DOHH2 (cell line): ENCODE results near the gene ODF2.

Source experiments
- H3F3A ChIP-seq: fragments of 200-600 bp; sonication (generic), shearing (Covaris generic); 2 replicates; pipeline ENCODE4 v1.6.0; 2016; ENCODE audit warnings: antibody characterized with exemption, mild to moderate bottlenecking; ENCODE audit not compliant: control insufficient read depth, insufficient read depth
- H3K27ac ChIP-seq: fragments of 200-600 bp; sonication (generic); 2 replicates; pipeline ENCODE4 v1.5.1; 2014; ENCODE audit warnings: low read depth, mild to moderate bottlenecking, low read length, moderate library complexity
- H3K27me3 ChIP-seq: fragments of 200-600 bp; sonication (generic); 2 replicates; pipeline ENCODE4 v1.6.1; 2014; ENCODE audit warnings: mild to moderate bottlenecking, low read length, mixed read lengths; ENCODE audit not compliant: control insufficient read depth
- H3K36me3 ChIP-seq: fragments of 200-600 bp; sonication (generic); 2 replicates; pipeline ENCODE4 v1.6.1; 2014; ENCODE audit warnings: mild to moderate bottlenecking, low read length, moderate library complexity, mixed read lengths; ENCODE audit not compliant: control insufficient read depth
- H3K4me1 ChIP-seq: fragments of 200-600 bp; sonication (generic); 2 replicates; pipeline ENCODE4 v1.6.1; 2014; ENCODE audit warnings: mild to moderate bottlenecking, low read length, mixed read lengths; ENCODE audit not compliant: control insufficient read depth
- H3K4me2 ChIP-seq: fragments of 200-600 bp; sonication (generic); 2 replicates; pipeline ENCODE4 v1.6.0; 2014; ENCODE audit warnings: mild to moderate bottlenecking, low read length, moderate library complexity
- H3K4me3 ChIP-seq: fragments of 200-600 bp; sonication (generic); 2 replicates; pipeline ENCODE4 v1.5.1; 2014; ENCODE audit warnings: mild to moderate bottlenecking, low read length, mixed read lengths
- H3K79me2 ChIP-seq: fragments of 200-600 bp; sonication (generic); 2 replicates; pipeline ENCODE4 v1.6.1; 2014; ENCODE audit warnings: mild to moderate bottlenecking, low read length, mixed read lengths; ENCODE audit not compliant: control insufficient read depth
- H3K9me2 ChIP-seq: fragments of 200-600 bp; sonication (generic); replicated peaks from 2 replicates; pipeline ENCODE4 v1.6.1; 2014; ENCODE audit warnings: mild to moderate bottlenecking, low read length, mixed read lengths; ENCODE audit not compliant: control insufficient read depth
- H3K9me3 ChIP-seq: fragments of 200-600 bp; sonication (generic); 2 replicates; pipeline ENCODE4 v1.6.1; 2014; ENCODE audit warnings: antibody characterized with exemption, low read length, mixed read lengths; ENCODE audit not compliant: control insufficient read depth, insufficient read depth
- H4K20me1 ChIP-seq: fragments of 200-600 bp; sonication (generic); 2 replicates; pipeline ENCODE4 v1.6.0; 2014; ENCODE audit warnings: low read depth, mild to moderate bottlenecking, antibody characterized with exemption, low read length, moderate library complexity; ENCODE audit not compliant: control insufficient read depth, insufficient read depth
- EZH2phosphoT487 ChIP-seq: fragments of 200-600 bp; sonication (generic); IDR thresholded peaks from 2 replicates; pipeline ENCODE4 v1.6.1; 2017; ENCODE audit warnings: borderline replicate concordance, mild to moderate bottlenecking, antibody characterized with exemption, low read length, moderate library complexity, mixed read lengths
- TF ChIP-seq, protein P1 (sequence below): fragments of 200-600 bp; sonication (generic); IDR thresholded peaks from one replicate; pipeline ENCODE4 v1.5.1; 2014; ENCODE audit warnings: antibody characterized with exemption, mild to moderate bottlenecking, low read depth, low read length; ENCODE audit not compliant: poor library complexity, severe bottlenecking

Gene ODF2

DNA sequence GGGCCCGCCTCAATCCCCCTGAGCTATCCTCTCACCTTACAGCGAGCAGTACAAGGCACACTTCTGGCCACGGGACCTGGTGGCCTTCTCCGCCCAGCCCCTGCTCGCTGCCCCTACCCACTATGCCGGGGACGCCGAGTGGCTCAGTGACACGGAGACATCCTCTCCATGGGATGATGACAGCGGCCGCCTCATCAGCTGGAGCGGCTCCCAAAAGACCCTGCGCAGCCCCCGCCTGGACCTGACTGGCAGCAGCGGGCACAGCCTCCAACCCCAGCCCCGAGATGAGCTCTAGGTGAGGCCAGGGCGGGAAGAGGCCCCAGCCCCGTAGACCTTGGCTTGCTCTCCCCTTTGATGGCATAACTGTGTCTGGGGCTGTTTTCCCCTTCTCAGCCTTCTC is 20.2 kb upstream of the ODF2 start:
- no peak overlapping the region for H3K27ac ChIP-seq
- H3K4me3 ChIP-seq: no peak overlapping the region
- no peaks in the 10 kb centered on the region for H4K20me1 ChIP-seq
- no peaks in the 10 kb centered on the region for H3K9me3 ChIP-seq
- H3K36me3 ChIP-seq: no peaks in the 10 kb centered on the region
- no peaks in the 10 kb centered on the region for H3F3A ChIP-seq
- peaks cover 8% of the 10 kb centered on the region for H3K4me1 ChIP-seq
- TF ChIP-seq, protein P1, sequence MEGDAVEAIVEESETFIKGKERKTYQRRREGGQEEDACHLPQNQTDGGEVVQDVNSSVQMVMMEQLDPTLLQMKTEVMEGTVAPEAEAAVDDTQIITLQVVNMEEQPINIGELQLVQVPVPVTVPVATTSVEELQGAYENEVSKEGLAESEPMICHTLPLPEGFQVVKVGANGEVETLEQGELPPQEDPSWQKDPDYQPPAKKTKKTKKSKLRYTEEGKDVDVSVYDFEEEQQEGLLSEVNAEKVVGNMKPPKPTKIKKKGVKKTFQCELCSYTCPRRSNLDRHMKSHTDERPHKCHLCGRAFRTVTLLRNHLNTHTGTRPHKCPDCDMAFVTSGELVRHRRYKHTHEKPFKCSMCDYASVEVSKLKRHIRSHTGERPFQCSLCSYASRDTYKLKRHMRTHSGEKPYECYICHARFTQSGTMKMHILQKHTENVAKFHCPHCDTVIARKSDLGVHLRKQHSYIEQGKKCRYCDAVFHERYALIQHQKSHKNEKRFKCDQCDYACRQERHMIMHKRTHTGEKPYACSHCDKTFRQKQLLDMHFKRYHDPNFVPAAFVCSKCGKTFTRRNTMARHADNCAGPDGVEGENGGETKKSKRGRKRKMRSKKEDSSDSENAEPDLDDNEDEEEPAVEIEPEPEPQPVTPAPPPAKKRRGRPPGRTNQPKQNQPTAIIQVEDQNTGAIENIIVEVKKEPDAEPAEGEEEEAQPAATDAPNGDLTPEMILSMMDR: no peak
- no peak for TF ChIP-seq EZH2phosphoT487
- H3K9me2 ChIP-seq: no peaks in the 10 kb centered on the region
- no peaks in the 10 kb centered on the region for H3K79me2 ChIP-seq
- H3K4me2 ChIP-seq: no peak overlapping the region
- H3K27me3 ChIP-seq: no peaks in the 10 kb centered on the region

DNA sequence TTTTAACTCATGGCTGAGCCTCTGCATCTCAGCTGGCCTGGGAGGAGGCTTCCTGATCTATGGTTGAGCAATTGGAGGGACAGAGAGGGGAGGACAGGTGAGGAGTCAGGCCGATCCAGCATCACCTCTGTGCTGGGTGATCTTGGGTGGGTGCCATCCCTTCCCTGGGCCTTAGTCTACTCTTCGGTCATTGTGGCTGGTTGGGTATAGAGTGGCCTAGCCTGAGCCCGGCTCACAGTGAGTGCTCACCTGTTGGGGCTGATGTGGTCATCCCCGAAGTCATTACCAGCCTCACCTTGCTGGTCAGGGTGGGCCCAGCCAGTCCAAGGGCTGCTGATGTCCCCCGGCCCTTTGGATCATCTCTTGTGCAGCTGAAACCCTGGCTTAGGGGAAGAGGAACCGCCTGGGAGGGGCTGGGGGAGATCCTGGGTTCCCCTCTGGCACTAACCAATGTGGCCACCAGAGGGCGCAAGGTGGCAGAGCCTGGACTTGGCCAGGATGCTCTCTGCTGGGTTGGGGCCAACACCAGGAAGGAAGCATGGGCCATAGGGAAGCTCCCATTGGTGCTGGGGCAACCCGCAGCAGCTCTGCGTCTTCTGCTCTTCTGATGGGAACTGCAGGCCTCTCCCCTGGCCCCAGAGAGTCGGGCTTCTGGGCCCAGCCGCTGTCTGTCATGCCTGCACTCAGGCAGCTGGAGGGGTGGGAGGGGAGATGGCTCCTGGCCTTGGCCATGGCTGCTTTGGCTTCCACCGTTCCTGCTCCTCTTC is 17.3 kb upstream of the ODF2 start:
- no peaks in the 10 kb centered on the region for H3K79me2 ChIP-seq
- no peak overlapping the region for H3K4me3 ChIP-seq
- H3F3A ChIP-seq: no peaks in the 10 kb centered on the region
- H3K27ac ChIP-seq: no peak overlapping the region
- H3K9me3 ChIP-seq: no peaks in the 10 kb centered on the region
- no peaks in the 10 kb centered on the region for H3K27me3 ChIP-seq
- H4K20me1 ChIP-seq: no peaks in the 10 kb centered on the region
- TF ChIP-seq, protein P1: peak; percentile 96
- no peak for TF ChIP-seq EZH2phosphoT487
- H3K4me1 ChIP-seq: peaks cover 8% of the 10 kb centered on the region
- peak overlapping the region; percentile 24 for H3K4me2 ChIP-seq
- H3K36me3 ChIP-seq: no peaks in the 10 kb centered on the region
- no peaks in the 10 kb centered on the region for H3K9me2 ChIP-seq

DNA sequence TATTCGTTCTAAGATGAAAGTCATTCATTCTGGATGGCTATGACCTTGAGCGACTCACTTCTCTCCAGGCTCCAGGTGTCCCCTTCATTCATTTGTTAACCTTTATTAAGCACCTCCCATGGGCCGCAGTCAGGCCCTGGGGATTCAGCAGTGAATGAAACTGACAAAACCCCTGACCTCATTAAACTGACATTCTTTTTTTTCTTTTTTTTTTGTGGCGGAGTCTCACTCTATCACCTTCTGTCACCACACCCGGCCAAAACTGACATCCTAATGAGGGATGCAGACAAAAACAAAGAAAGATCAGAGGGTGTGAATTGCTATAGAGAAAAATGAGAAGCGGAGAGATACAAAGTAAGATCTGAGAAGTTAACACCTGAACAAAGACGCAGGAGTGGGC is 16.5 kb upstream of the ODF2 start:
- Histone ChIP-seq H3K27ac (no peak overlapping the region), H3K27me3 (no peaks in the 10 kb centered on the region), H3K9me3 (no peaks in the 10 kb centered on the region), H3K4me2 (no peak overlapping the region), H3K4me1 (peaks cover 8% of the 10 kb centered on the region), H3K79me2 (no peaks in the 10 kb centered on the region), H4K20me1 (no peaks in the 10 kb centered on the region), H3K4me3 (no peak overlapping the region), H3K9me2 (no peaks in the 10 kb centered on the region), H3K36me3 (no peaks in the 10 kb centered on the region), H3F3A (no peaks in the 10 kb centered on the region)
- TF ChIP-seq, protein P1: no peak
- no peak for TF ChIP-seq EZH2phosphoT487
